GM18520 (cell line): ENCODE measurements around the gene EEF1A2.
"Not testable (repeated sequence)": the region's sequence is repeated elsewhere in the genome, so short reads cannot be mapped to it uniquely, and the experiment has no call there.

ENCODE experiments used
- ATAC-seq: cut with Tn5 transposase; IDR thresholded peaks from one replicate; pipeline ENCODE4 v1.9.1; 2021; ENCODE audit not compliant: unreplicated experiment

EEF1A2 gene

GRCh38 chr20:63521602-63522001 lies 22.7 kb upstream of the EEF1A2 start:
- no peak for ATAC-seq

DNA sequence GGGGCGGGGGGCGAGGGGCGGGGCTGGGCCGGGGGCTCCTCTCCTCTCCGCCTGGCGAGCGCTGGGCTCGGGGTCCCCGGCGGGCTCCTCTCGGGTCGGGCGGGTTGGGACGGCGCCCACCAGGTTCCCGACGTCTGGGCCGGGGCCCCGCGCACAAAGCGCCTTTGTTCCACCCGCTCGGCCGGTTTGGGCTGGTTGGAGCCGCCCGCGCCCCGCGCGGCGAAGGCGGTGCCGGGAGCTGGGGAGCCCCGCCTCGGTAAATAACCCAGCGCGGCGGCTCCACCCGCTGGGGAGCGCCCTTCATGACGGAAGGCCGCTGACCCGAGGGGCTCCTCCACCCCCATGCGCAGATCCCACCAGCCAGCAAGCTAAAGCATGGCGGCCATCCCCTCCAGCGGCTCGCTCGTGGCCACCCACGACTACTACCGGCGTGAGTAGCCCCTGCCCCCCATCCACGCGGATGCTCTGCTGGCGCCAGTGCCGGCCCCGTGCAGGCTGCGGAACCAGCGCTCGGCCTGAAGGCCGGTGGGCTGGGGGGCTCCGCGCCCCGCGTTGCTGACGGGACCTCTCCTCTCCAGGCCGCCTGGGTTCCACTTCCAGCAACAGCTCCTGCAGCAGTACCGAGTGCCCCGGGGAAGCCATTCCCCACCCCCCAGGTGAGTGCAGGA lies 22.2 kb upstream of the EEF1A2 start:
- peak; percentile 20 for ATAC-seq

DNA sequence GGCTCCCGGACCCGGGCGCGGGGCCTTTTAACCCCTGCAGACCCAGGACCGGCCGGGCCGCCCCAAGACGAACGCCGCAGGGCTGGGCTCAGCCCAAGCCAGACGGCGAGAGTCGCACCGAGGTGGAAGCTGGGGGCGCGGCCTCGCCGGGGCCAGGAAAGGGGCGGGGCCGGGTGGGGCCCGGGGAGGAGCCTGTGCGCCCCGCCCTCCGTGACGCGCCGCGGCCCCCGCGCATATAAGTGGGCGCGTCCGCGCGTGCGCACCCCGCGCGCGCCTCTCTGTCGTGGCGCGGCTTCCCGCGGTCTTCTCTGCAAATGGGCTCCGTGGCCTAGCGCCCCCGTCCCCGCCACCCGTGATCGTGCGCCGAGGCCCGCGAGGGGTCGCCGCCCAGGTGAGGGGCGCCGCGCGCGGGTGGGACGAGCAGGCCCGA lies 21.6 kb upstream of the EEF1A2 start, which contains the start of gene PPDPF:
TSS of gene PPDPF (plus strand) at position 262 of the 430 bp plus-strand sequence. CDS start 544 bp downstream, outside the sequence.
- ATAC-seq = peak; percentile 46

- peak; percentile 14 for ATAC-seq
Observed at GRCh38 chr20:63519668-63520503, 21.0 kb upstream of the EEF1A2 start.

GRCh38 chr20:63518946-63519667 lies 20.2 kb upstream of the EEF1A2 start:
- ATAC-seq = no peak

DNA sequence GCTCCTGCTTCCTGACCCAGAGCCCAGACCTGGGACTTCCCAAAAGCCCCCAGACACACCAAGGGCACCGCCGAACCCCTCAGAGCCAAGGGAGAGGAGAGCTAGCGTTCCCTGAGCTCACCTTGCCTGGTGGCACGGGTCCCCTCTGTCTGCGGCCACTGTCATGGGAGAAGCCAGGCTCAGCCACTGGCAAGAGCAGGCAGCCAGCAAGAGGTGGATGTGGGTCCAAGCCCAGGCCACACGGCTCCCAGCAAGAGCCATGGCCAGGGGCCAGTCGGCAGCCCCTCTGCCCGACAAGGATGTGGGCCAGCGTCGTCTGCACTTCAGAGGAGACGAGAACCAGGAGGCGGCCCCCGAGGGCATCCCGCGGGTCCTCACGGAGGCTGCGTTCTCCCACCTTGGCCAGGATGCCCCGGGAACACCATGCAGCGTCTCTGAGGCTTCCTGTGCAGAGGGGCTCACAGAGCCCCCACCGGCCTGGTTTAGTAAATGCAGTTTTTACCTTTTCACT lies 19.5 kb upstream of the EEF1A2 start:
- ATAC-seq = no peak

- no peak for ATAC-seq
Observed at GRCh38 chr20:63517376-63518309, 18.8 kb upstream of the EEF1A2 start.

DNA sequence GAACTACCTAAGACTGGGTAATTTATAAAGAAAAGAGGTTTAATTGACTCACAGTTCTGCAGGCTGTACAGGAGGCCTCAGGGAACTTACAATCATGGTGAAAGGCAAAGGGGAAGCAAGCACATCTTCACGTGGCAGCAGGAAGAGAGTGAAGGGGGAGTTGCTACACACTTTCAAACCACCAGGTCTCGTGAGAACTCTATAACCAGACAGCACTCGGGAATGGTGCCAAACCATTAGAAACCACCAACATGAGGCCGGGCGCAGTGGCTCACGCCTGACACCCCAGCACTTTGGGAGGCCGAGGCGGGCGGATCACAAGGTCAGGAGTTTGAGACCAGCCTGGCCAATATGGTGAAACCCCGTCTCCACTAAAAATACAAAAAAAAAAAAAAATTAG lies 15.6 kb upstream of the EEF1A2 start:
- not testable (repeated sequence) for ATAC-seq

DNA sequence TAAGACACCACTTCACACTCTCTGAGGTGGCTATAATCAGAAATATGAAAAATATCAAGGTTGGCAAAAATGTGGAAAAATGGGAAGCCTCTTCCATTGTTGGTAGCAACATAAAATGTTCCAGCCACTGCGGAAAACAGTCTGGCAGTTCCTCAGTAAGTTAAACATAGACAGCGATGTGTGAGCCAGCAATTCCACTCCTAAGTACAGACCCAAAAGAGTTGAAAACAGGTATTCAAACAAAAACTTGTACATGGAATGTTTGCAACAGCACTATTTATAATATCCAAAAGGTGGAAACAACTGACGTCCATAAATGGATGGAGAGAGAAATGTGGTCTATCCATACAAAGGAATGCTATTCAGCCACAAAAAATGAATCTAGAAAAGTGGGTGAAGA lies 14.3 kb upstream of the EEF1A2 start:
- no peak for ATAC-seq

DNA sequence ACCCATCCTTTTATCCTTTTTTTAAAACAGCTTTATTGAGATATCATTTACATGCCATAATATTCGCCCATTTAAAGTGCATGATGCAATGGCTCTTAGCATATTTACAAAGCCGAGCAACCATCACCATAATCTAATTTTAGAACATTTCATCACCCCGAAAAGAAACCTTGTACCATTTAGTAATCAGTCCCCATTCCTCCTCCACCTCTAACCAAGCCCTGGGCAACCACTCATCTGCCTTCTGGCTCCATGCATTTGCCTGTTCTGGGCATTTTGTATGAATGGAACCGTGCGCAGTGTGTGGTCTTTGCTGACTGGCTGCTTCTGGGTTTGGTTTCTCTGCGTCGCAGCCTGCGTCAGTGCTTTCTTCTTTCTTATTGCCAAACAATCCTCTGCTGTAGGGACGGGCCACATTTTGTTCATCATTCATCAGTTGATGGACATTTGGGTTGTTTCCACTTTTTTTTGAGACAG lies 10.2 kb upstream of the EEF1A2 start:
- ATAC-seq = no peak

DNA sequence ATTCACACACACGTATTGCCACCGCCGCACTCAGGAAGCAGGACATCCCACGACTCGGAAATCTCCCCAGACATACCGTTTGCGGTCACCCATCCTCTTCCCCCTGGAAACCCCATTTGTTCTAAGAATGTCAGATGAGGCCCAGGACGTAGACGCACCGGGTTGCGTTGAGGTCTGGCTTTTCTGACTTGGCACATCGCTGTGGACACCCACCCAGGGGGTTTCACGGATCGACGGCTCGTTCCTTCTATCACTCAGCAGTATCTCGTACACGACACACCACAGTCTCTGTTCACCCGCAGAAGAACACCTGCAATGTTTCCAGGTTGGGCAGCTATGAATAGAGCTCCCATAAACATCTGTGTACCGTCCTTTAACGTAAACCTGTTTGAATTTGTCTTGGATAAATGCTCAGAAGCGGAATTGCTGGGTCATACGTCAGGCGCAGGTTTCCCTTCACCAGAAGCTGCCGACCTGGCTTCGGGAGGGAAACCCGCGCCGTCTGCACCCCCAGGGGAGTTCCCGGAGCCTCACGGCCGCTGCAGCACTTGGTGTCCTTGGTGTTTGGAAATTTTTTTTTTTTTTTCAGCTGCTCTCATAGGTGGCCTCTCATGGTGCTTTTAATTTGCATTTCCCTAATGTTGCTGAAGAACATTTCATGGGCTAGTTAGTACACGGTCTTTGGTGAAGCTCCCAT lies 9.3 kb upstream of the EEF1A2 start:
- ATAC-seq = no peak

DNA sequence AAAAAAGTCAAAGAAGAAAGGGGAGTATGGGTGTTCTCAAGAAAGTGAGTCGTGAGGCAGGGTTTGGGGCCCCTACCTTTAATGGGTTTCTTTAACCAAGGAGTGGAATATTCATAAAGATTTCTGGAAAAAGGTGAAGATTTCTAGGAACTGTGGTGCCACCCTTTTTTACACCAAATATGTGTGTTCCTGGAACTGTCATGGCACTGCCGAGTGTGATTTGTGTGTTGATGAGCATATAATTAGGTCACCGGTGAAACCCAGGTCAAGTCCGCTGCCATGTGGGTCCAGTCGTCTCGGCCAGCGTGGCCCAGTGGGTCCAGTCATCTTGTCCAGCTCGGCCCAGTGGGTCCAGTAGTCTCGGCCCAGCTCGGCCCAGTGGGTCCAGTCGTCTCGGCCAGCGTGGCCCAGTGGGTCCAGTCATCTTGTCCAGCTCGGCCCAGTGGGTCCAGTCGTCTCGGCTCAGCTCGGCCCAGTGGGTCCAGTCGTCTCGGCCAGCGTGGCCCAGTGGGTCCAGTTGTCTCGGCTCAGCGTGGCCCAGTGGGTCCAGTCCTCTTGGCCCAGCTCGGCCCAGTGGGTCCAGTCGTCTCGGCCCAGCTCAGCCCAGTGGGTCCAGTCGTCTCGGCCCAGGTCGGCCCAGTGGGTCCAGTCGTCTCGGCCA lies 8.3 kb upstream of the EEF1A2 start:
- ATAC-seq = no peak

DNA sequence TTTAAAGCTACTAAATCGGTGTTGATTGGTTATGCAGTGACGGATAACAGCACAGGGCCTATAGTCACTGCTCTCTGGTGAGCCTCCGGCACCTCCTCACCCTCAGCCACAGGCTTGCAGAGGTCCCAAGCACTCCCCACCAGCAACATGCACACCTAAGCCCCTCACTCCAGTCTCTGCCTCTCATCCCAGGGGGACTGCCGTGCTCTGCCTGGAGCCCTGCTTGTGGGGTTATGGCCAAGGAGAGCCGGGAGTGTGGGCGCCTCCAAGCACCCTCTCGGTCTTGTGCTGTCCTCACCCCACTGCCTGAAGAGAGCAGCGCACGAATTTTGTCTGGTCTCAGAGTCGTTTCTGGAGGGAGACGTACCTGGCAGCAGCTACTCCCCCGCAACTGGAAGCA lies 6.8 kb upstream of the EEF1A2 start:
- no peak for ATAC-seq

GRCh38 chr20:63505281-63505680 lies 6.4 kb upstream of the EEF1A2 start:
- ATAC-seq = no peak

DNA sequence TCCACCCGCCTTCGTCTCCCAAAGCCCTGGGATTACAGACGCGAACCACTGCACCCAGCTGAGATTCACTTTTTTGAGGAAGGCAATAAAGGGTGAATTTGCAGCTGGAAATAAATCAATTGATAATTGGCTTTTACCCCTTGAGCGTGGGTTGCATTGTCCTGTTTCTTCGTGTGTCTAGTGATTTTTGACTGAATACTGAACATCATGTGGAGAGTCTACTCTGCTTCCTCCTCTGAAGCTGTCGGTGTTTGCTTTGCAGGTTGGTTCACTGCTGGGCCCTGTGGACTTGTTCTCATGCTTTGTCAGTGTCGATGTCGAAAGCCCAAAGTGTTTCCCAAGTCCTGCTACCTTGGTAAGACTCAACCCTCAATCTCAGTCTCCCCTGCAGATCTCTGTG lies 5.8 kb upstream of the EEF1A2 start:
- no peak for ATAC-seq

DNA sequence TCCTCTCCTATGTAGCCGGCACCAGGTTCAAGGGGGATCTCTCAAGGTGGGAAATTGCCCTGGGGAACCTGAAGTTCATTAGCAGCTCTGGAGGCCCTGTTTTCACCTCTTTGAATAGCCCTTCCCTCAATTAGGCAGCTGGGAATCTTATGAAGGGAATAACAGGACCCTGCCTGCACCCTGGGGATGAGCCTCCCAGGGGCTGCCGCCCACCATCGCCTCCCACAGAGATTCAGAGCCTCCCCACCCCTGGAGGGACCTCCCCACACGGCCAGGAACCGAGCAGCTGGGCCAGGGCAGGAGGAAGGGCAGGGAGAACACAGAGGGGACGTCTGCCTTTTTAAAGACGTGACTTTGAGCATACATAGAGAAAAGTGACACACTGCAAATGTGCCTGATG lies 4.6 kb upstream of the EEF1A2 start:
- ATAC-seq = no peak

- ATAC-seq = no peak
Observed at GRCh38 chr20:63502671-63503172, 3.8 kb upstream of the EEF1A2 start.

- ATAC-seq = no peak
Observed at GRCh38 chr20:63501818-63502670, 3.2 kb upstream of the EEF1A2 start.
